GM12878 (cell line): ENCODE results near the gene CSH1. TPM values are rescaled to one million over a fixed set of nuclear protein-coding genes. Genes with fewer than 3 reads are reported as not detected.
"Not testable (repeated sequence)": the region's sequence is repeated elsewhere in the genome, so short reads cannot be mapped to it uniquely, and the experiment has no call there.

Source experiments
- ATAC-seq: fragments of 200-7000 bp; cut with Tn5 transposase; 3 replicates; pipeline ENCODE4 v1.9.1; 2020; ENCODE audit warnings: mild to moderate bottlenecking, moderate library complexity
- BruUV-seq: library from RNA; stranded (reverse); fragments of 400-500 nt; replicated peaks from 2 replicates; lab custom pipeline; 2021; lab: Mats Ljungman, UMichigan
- CTCF ChIA-PET: fragments of 300-600 bp; sonication (Branson Sonifier 250); formaldehyde crosslinking; extraction: SDS; loops from one replicate; lab custom pipeline; 2021; ENCODE audit warnings: inconsistent platforms; lab: Yijun Ruan, JAX
- POLR2A ChIA-PET: fragments of 350-600 bp; formaldehyde crosslinking; extraction: SDS; loops from one replicate; lab custom pipeline; 2021; ENCODE audit warnings: inconsistent platforms; lab: Charles Lee
- RAD21 ChIA-PET: fragments of 300-600 bp; sonication (Branson Sonifier 250); formaldehyde crosslinking; loops from one replicate; lab custom pipeline; 2023; ENCODE audit warnings: antibody characterized with exemption; ENCODE audit not compliant: unreplicated experiment; lab: Charles Lee
- SMC1A ChIA-PET: fragments of 300-600 bp; sonication (Branson Sonifier 250); formaldehyde crosslinking; loops from one replicate; lab custom pipeline; 2023; ENCODE audit not compliant: unreplicated experiment, uncharacterized antibody; lab: Charles Lee
- DNase-seq: peaks from one replicate; pipeline ENCODE4 v3.0.0-alpha.2; 2011; ENCODE audit warnings: low read depth, low spot score
- FAIRE-seq: peaks from 3 replicates; lab custom pipeline; 2011; peaks lifted over from hg19 to GRCh38; lab: Jason Lieb, UNC
- H2AFZ ChIP-seq: 2 replicates; pipeline ENCODE4 v1.6.0; 2011; ENCODE audit warnings: low read depth, low read length, control low read depth; ENCODE audit not compliant: control insufficient read depth
- H3K27ac ChIP-seq: 2 replicates; pipeline ENCODE4 v1.5.1; 2011; ENCODE audit warnings: control low read depth; ENCODE audit not compliant: control insufficient read depth, insufficient read depth
- H3K27me3 ChIP-seq, 2 experiments: replicated peaks in 1 of 2; 2 replicates each; pipeline versions ENCODE4 v1.6.0 to v1.6.1; 2011; ENCODE audit warnings: low read length in 1 of 2; ENCODE audit not compliant: control insufficient read depth in 2 of 2, insufficient read depth in 2 of 2
- H3K36me3 ChIP-seq, 2 experiments: 2 replicates each; pipeline ENCODE4 v1.5.1; 2011; ENCODE audit warnings: low read length in 1 of 2; ENCODE audit not compliant: control insufficient read depth in 2 of 2, insufficient read depth in 2 of 2
- H3K4me1 ChIP-seq: 2 replicates; pipeline ENCODE4 v1.6.1; 2011; ENCODE audit warnings: mild to moderate bottlenecking, low read length, moderate library complexity, mixed read lengths; ENCODE audit not compliant: control insufficient read depth, insufficient read depth
- H3K4me2 ChIP-seq: 2 replicates; pipeline ENCODE4 v1.6.0; 2011; ENCODE audit warnings: control low read depth; ENCODE audit not compliant: control insufficient read depth, insufficient read depth
- H3K4me3 ChIP-seq: fragments of 200-600 bp; sonication (generic); 2 replicates; pipeline ENCODE4 v1.5.1; 2016
- H3K79me2 ChIP-seq: 2 replicates; pipeline ENCODE4 v1.6.0; 2011; ENCODE audit warnings: low read length; ENCODE audit not compliant: control insufficient read depth, insufficient read depth
- H3K9ac ChIP-seq: 2 replicates; pipeline ENCODE4 v1.8.0; 2011; ENCODE audit warnings: low read length, control low read depth, mixed read lengths; ENCODE audit not compliant: control insufficient read depth, insufficient read depth
- H3K9me3 ChIP-seq: replicated peaks from 3 replicates; pipeline ENCODE4 v1.5.1; 2011; ENCODE audit warnings: mild to moderate bottlenecking, low read length; ENCODE audit not compliant: control insufficient read depth, insufficient read depth
- H4K20me1 ChIP-seq: 2 replicates; pipeline ENCODE4 v1.6.0; 2011; ENCODE audit not compliant: control insufficient read depth, insufficient read depth
- EGR1 ChIP-seq, 2 experiments: IDR thresholded peaks; 1 replicate in 1 of 2; 2 replicates in 1 of 2; pipeline ENCODE4 v1.6.1; 2011 to 2012; ENCODE audit warnings: low read depth in 2 of 2, low read length in 2 of 2, borderline replicate concordance in 1 of 2, mild to moderate bottlenecking in 1 of 2, moderate library complexity in 1 of 2
- HDGF ChIP-seq: fragments of 450-650 bp; IDR thresholded peaks from 2 replicates; pipeline ENCODE4 v1.6.1; 2016; ENCODE audit warnings: antibody characterized with exemption
- JUND ChIP-seq: IDR thresholded peaks from 2 replicates; pipeline ENCODE4 v1.6.1; 2012; ENCODE audit warnings: low read depth, mild to moderate bottlenecking, low read length, improper control_type of control experiment, moderate library complexity
- MAX ChIP-seq: IDR thresholded peaks from 2 replicates; pipeline ENCODE4 v1.6.1; 2012; ENCODE audit warnings: low read depth, low read length, improper control_type of control experiment
- MYC ChIP-seq: IDR thresholded peaks from 2 replicates; pipeline ENCODE4 v1.6.1; 2011; ENCODE audit warnings: mild to moderate bottlenecking, low read length, moderate library complexity, inconsistent platforms; ENCODE audit not compliant: insufficient read depth, insufficient replicate concordance, insufficient read length, severe bottlenecking
- NBN ChIP-seq: fragments of 450-650 bp; IDR thresholded peaks from 2 replicates; pipeline ENCODE4 v1.6.1; 2016
- SUZ12 ChIP-seq: fragments of 200-600 bp; sonication (generic); IDR thresholded peaks from one replicate; pipeline ENCODE4 v1.6.1; 2018; ENCODE audit warnings: antibody characterized with exemption, mild to moderate bottlenecking; ENCODE audit not compliant: unreplicated experiment
- ZNF24 ChIP-seq: fragments of 450-650 bp; IDR thresholded peaks from 2 replicates; pipeline ENCODE4 v1.6.1; 2017; ENCODE audit warnings: antibody characterized with exemption, mild to moderate bottlenecking
- WGBS: methylation state at CpG from one replicate; pipeline ENCODE4 v1.1.6; 2016; ENCODE audit warnings: low lambda C conversion rate; ENCODE audit not compliant: insufficient replicate concordance, insufficient coverage; ENCODE audit errors: missing lambda C conversion rate; 5-methylcytosine and 5-hydroxymethylcytosine counted together
- in situ Hi-C: fragments of 300-500 bp; cut with MboI; formaldehyde crosslinking; loops from 9 replicates; pipeline ENCODE4 v1.14.3; 2018; ENCODE audit warnings: mixed read lengths
- intact Hi-C: fragments of 100-400 bp; cut with micrococcal nuclease; formaldehyde crosslinking; loops from one replicate; pipeline ENCODE4 v1.14.2; 2022; ENCODE audit not compliant: unreplicated experiment
- polyA plus RNA-seq, 11 experiments: library from polyadenylated mRNA; depleted of rRNA in 4 of 11; unstranded in 6 of 11; stranded (reverse) in 5 of 11; fragments of >200 nt; fragmentation: Nextera tagmentation in 4 of 11; fragmentation: Illumina TruSeq in 1 of 11; extraction: Ambion mirVana in 4 of 11; extraction: Trizol in 1 of 11; gene quantifications; 1 replicate in 1 of 11; 2 replicates in 10 of 11; pipeline versions ENCODE4 v1.2.1 to v1.2.3, GENCODE V29; 2011 to 2016; ENCODE audit warnings: inconsistent platforms in 2 of 11, missing spikeins in 2 of 11, low read depth in 1 of 11
- total RNA-seq, 4 experiments: library from RNA; depleted of rRNA in 3 of 4; stranded (reverse); fragments of >200 nt in 3 of 4; fragmentation: Illumina TruSeq in 1 of 4; extraction: Trizol in 1 of 4; gene quantifications; 2 replicates each; pipeline versions ENCODE4 v1.2.1 to v1.2.3, GENCODE V29; 2013 to 2021

CSH1 gene
- total and polyA plus RNA-seq, 10 of the 15 experiments (the other 5 are each of a cell fraction or from before 2014, with no cell fraction given): not detected

DNA sequence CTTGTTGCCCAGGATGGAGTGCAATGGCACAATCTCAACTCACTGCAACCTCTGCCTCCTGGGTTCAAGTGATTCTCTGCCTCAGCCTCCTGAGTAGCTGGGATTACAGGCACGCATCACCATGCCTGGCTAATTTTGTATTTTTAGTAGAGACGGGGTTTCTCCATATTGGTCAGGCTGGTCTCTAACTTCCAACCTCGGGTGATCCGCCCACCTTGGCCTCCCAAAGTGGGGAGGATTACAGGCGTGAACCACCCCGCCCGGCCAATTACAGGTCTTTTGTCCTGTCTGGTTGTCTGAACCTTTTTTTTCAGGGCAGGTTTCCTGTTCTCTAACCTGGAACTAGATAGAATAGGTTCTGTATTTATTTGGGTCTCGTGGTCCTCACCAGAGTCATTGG, 39.9 kb downstream of the CSH1 start:
- BruUV-seq, POLR2A ChIA-PET, H3K79me2 ChIP-seq, H3K27ac ChIP-seq, ATAC-seq, H3K4me2 ChIP-seq, RAD21 ChIA-PET, H3K36me3 ChIP-seq, in situ Hi-C loops, FAIRE-seq, H3K9ac ChIP-seq, intact Hi-C loops, H3K4me3 ChIP-seq, DNase-seq, H2AFZ ChIP-seq, H3K9me3 ChIP-seq, H3K4me1 ChIP-seq, H3K27me3 ChIP-seq, H4K20me1 ChIP-seq: not testable (repeated sequence)
- CTCF ChIA-PET: interaction anchor here (0.7 to 3.0 kb wide), 4 partner anchors 9 to 54 kb away, joined by 3 to 16 read pairs (median 4); no protein-coding TSS in a partner anchor
- 52% methylated on average over 8 of the region's 8 CpGs for WGBS
- SMC1A ChIA-PET: interaction anchor here (0.5 kb wide), 1 partner anchor 658 kb away, joined by 3 read pairs; no protein-coding TSS in a partner anchor

GRCh38 chr17:63855185-63855584, 41.2 kb downstream of the CSH1 start:
- in situ Hi-C loops: no loop called here
- ChIA-PET CTCF (interaction anchor here (0.8 to 3.0 kb wide), 3 partner anchors 10 to 84 kb away, joined by 3 to 16 read pairs (median 4); no protein-coding TSS in a partner anchor), RAD21 (no interaction called here), SMC1A (no interaction called here), POLR2A (no interaction called here)
- WGBS: 44% methylated on average over 8 of the region's 8 CpGs
- no peaks in the 10 kb centered on the region for H3K36me3 ChIP-seq
- no peak overlapping the region for H3K4me3 ChIP-seq
- H2AFZ ChIP-seq: no peak overlapping the region
- H3K4me2 ChIP-seq: no peak overlapping the region
- no peak for TF ChIP-seq NBN
- TF ChIP-seq ZNF24: no peak
- TF ChIP-seq SUZ12: no peak
- TF ChIP-seq JUND: no peak
- TF ChIP-seq EGR1 (IDR thresholded peaks at IDR 0.05; ENCODE audit: borderline replicate concordance in 1 of 2, low read depth in 2 of 2, low read length in 2 of 2): no peak
- TF ChIP-seq HDGF: no peak
- no peak for TF ChIP-seq MYC
- no peak for TF ChIP-seq MAX
- H3K4me1 ChIP-seq: no peaks in the 10 kb centered on the region
- no peaks in the 10 kb centered on the region for H4K20me1 ChIP-seq
- no peak for DNase-seq
- intact Hi-C loops: no loop called here
- peaks cover 1 to 2% of the 10 kb centered on the region in 2 experiments; a peak in 2 of 4 replicates for H3K27me3 ChIP-seq
- ATAC-seq: no peak
- H3K27ac ChIP-seq: no peak overlapping the region
- FAIRE-seq: no peak
- H3K79me2 ChIP-seq: no peaks in the 10 kb centered on the region
- H3K9ac ChIP-seq: no peak overlapping the region
- H3K9me3 ChIP-seq: no peaks in the 10 kb centered on the region
- no TSS peak for BruUV-seq
